ENCODE data around the gene OR11G2.
"Not testable (repeated sequence)": the region's sequence is repeated elsewhere in the genome, so short reads cannot be mapped to it uniquely, and the experiment has no call there.

OR11G2 gene

GRCh38 chr14:20219033-20219432 lies 28.3 kb downstream of the OR11G2 start:
- intact Hi-C loops (cut with DNase I): no loop called here
- DNase-seq: no peak

GRCh38 chr14:20223410-20223809 lies 32.7 kb downstream of the OR11G2 start, which contains the start of gene OR11H6:
TSS of gene OR11H6 (plus strand) at chr14:20223710. CDS start at chr14:20223710, 0 bp downstream.
- intact Hi-C loops (cut with DNase I): no loop called here

GRCh38 chr14:20228681-20229080 lies 38.0 kb downstream of the OR11G2 start, which contains the start of gene OR11H7:
TSS of gene OR11H7 (plus strand) at chr14:20228981.
- DNase-seq: no peak
- intact Hi-C loops (cut with DNase I): no loop called here

More at GRCh38 chr14:20223410-20223809, 32.7 kb downstream of the OR11G2 start, which contains the start of gene OR11H6:
- DNase-seq: no peak

GRCh38 chr14:20235415-20235814 lies 44.7 kb downstream of the OR11G2 start:
- intact Hi-C loops (cut with DNase I); DNase-seq: not testable (repeated sequence)

- no peak for DNase-seq
- intact Hi-C loops (cut with DNase I): no loop called here
Observed at GRCh38 chr14:20247646-20248246, 57.0 kb downstream of the OR11G2 start.

Measured in posterior cingulate gyrus (tissue), 11 donors.